ENCODE measurements around the gene IP6K3.

IP6K3 gene

DNA sequence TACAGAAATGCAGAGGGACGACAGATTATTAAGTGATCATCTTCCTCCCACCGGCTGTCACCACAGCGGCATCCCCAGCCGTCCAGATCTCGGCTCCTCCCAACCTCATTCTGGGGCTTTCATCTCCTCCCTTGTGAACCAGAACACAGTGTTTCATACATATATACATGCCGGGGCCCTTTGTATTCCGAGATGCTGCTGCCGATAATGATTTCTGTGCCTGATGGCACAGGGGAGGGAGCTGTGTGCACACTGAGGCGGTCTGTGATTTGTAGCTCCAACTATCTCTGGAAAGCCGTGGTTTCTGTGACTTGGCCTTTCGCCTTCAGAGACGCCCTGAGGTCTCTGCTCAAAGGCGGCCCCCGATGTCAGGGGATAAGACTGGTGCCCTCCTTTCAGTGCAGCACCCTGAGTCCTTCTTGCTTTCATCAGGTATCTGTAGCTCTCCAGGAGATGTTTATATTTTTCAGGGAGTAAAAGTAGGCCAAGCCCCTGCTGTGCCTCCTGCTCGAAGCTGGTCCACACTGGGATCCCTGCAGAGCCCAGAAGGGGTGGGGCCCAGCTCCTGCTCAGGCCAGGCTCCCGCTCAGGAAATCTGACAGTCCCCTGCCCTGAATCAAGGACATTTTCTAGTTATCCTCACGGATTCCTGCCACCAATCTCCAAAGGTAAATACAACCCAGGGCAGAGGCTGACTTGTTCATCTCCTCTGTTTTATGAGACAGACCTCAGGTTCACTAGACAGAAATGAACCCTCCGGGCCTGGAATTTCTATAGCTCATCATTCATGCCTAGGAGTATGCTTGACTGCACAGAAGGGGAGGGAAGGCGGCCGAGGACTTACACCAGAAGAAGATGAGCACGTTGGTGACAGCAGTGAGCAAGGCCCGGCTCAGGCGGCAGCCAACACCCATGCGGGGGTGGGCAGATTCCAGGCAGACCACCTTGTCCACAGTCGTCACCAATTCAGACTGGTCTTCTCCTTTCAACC is 31.0 kb upstream of the IP6K3 start:
- DNase-seq = no peak

DNA sequence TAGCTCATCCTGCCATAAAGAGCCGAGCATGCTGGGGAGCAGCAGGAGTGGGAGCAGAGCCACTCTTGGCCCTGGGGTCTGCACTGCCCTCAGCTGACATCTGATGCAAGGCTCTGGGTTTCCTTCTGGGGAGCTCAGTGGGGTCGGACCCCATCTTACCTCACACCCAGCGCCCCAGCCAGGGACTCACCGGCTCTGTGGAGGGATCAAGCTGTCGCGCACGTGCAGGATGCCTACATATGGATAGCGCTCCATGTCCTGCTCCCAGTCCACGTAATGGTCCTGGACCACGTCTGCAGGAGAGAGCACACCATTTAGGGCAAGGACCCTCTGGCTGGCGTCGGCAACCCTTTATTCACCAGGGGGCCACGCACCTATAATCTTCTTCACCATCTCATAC is 30.1 kb upstream of the IP6K3 start:
- no peak for DNase-seq

DNA sequence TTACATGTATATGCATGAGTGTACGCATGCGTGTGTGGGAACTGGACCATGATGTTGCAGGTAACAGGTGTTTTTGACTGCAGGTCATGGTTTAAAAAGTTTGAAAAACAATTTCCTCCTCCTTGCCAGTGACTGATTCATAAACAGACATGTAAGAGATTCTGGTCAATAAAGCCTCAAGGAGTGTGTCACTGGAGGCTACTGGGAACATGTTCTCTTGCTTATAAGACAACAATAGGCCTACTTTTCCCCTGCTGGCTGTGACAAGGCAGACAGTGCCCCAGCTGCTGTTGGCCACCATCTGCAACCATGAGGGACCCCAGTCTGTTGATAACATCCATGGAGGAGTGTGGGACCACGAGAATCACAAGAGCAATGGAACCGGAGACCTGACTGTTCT is 29.5 kb upstream of the IP6K3 start:
- DNase-seq = no peak

DNA sequence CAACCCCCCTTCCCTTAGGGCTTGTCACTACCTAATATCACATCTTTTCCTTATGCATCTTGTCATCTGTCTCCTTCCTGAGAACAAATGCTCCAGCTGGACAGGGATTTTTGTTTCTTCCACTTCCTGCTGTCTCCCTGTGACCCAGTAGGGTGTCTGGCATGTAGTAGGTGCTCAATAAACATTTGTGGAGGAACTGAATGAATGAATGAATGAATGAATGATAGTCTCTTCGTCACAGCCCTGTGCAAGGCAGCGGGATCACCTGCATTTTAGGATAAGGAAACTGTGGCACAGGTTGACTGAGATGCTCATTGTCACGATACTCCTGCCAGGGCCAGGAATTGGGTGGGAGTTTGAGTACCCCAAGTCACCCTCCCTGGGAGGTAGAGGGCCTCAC is 28.1 kb upstream of the IP6K3 start:
- DNase-seq = no peak

DNA sequence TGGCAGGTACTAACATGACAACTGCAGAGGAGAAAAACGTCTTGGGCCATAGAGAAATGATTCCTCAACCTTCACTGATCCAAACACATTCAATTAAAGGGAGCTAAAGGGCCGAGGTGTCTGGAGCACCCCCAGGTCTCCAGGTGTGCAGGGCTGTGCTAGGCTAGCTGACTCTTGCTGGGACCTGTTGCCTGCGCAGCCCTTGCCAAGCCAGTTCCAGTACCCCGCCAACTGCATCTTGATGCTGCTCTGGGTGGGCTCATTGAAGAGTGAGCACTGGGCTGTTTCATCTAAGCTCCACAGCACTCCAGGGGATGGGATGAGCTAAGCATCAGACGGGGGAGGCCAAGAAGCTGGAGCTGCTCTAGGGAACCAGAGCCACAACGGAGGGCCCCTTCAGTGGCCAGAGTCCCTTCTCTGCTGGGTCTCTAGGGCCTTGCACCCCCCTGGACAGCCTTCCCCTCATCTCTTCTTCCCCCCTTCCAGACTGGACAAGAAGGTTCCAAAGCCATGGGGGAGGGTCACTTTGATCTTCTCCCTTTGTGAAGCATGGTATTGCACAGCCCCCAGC is 26.3 kb upstream of the IP6K3 start:
- no peak for DNase-seq

DNA sequence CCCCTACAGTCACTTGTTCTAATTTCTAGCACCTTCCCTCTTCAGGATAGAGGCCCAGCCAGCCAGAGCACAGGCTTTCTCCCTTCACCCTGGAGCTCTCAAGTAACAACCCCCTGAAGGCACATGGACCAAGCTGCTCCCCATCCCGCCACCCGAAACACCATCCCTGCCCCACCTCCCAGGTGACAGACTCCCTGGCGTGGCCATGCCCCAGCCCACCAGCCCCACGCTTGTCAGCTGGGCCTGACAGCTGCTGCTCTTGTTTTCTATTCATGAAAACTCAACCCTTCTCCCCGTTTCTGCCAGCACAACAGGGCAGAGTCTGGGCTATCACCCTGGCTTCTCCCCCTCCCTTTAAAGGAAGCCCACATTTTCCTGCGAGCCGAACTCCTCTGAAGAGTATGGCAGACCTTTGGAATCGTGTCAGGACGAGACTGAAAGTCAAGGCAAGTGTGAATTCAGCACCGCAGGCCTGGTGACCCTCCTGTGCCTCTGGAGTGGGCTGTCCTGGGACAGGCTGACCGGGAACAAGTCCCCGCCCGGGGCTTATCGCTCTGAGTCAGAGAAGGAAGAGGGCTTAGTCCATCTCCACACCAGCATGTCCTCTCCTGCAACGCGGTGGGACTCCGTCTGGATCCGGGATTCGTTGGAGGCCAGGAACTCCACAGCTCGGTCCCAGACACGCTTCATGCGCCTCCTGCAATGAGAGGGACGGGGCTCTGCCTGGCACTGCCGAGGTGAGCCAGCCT is 25.6 kb upstream of the IP6K3 start:
- DNase-seq = no peak

DNA sequence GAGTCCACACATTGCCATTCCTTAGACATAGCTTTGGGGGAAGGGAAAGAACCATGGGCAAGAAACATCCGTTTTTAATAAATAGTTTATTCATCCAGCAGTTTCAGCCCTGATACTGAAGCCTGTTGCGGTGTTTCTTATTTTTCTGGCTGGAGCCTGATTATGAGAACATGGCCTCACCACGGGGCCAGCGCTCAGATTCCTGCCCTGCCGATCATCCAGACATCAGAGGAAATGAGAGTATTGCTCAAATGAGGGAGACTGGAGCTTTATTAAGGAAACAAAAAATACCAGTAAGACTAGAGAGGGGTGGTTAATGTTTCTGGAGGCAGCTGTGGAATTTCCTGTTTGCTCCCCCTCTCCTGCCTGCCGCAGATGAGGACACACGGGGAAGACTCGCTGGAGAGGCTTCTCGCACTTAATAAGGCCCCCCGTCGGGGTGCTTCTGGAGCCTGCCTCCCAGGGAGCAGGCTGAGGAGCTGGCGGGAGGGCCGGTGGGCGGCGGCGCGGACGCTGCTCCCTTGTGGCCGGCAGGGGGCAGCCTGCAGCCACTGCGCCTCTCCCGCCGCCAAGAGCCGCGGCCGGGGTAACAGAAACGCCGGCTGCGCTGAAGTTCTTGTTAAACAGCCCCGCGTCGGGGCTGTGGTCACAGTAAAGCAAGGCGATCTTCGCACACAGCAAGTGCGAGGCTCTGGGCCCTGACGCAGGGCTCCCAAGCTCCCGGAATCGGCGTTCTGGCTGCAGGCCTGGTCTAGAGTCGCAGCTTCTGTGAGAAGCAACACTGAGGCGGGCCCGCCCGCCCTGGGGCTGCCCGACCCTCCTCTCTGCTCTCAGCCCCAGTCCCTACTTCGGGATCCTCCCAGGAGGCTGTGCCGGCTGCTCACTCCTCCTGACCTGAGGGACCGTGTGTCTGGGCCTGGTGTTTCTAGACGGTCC is 24.7 kb upstream of the IP6K3 start:
- DNase-seq = peak; percentile 100

DNA sequence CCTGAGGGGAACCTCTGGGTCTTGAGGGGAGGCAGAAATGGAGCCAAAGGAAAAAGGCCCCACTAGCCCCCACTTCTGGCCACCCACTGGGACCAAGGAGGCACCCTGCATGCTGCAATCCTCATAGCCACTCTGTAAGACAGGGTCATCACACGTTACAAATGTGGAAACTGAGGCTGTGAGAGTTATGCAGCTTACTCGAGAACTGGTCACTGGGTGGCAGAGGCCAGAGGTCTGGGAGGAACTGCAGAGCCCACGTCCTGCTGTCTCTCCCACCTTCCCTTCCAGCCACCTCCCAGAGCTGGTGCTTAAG is 24.1 kb upstream of the IP6K3 start:
- DNase-seq = no peak

DNA sequence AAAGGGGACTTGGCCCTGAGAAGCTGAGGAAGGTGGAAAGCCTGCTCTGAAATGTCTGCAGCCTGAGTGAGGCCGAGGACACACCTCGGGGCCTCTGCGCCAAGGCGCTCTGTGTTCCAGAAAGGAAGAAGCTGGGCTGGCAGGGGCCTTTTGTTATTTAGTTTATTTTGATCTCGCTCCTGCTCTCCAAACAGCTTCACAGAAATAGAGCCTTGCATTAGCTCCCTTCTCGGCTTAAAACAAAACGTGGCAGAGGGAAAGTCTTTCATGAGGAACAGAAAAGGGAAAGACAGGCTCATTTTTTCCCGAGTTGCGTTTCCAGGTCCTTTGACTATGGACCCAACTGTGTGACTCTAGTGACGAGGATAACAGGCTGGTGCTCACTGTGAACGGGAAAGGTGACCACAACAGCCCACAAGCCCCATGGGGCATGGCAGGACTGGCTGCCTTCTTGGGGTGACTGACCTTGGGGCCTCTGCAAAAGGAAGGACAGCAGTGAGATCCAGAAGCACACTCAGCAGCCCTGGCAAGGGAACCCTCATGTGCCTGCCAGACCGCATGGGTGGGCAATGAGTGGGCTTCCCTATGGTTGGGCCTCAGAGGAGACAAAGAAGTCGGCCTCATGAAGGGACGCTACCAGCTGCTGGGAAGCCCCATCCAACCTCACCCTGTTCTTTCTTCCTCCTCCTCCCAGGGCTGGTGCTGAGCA is 23.6 kb upstream of the IP6K3 start:
- no peak for DNase-seq

DNA sequence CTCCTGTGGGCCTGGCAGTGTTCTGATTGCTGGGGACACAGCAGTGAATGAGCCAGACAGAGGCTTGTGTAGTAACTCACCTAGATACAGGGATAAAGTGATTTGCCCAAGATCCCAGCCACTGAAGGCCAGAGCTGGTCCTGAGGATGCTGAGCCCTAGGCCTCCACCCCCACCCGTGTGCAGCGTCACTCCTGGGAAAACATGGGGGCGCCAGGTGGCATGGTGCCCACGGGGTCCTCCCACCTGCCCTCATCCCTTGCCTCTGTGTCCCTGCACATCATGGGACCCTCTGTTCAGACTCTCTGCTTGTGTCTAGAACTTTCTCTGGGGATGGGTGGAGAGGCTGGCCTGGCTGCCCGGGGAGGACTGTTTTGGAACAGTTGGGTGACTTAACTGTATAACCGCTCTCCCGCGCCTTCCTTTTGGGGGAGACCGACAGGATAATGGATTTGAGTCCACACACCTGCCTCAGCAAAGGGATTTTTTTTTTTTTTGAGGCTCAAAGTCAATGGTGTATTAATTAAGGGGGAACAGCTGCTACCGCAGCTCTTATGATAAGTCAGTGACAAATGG is 22.6 kb upstream of the IP6K3 start:
- no peak for DNase-seq

DNA sequence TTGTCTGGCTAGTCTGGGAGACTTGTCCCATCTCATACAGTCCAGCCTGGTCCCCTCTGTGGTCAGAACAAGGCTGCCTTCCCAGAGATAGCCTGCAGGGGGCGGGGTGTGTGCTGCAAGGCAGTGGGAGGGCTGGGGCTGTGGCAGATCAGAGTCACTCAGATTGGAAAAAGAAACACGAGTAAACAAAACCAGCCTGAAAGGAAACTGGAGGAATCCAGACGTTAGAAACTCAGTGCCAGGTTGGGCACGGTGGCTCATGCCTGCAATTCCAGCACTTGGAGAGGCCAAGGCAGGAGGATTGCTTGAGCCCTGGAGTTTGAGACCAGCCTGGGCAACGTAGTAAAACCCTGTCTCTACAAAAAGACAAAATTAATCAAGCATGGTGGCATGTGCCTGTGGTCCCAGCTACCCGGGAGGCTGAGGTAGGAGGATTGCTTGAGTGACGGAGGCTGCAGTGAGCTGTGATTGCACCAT is 22.0 kb upstream of the IP6K3 start:
- DNase-seq = peak; percentile 76

DNA sequence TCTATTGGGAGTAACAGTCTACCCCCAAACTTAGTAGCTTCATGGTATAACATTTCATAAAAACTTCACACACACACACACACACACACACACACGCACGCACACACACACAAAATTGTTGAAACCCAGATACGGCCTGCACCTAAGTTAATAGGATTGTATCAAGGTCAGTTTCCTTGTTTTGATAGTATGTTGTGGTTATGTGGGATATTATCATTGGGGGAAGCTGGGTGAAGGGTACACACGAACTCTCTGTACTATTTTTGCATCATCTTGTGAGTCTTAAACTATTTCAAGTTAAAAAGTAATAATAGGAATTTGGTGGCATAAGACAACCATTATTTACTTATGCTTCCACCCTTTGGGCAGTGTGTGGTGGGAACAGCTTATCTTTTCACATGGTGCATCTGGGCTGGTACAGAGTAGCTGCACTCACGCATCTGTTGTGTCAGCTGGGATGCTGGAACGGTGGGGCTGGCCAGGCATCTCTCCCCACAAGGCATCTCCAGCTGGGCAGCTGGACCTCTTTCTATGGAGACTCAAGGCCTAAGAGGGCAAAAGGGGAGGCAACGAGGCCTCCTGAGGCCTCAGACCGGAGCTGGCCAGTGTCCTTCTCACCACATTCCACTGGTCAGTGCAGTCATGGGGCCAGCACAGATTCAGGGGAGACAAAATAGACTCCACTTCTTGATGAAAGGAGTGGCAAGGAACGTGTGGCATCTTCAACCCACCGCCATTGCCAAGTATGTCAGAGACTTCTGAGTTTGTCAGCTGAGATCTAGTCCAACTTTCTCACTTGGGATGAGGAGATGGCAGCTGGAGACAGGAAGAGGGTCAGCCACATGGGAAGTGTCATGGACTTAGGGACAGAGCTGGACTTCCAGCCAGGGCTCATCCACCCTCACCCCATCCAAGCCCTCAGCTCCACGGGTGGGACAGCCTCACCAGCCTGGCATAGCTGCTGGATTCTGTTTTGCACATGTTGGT is 20.5 kb upstream of the IP6K3 start:
- DNase-seq = no peak

DNA sequence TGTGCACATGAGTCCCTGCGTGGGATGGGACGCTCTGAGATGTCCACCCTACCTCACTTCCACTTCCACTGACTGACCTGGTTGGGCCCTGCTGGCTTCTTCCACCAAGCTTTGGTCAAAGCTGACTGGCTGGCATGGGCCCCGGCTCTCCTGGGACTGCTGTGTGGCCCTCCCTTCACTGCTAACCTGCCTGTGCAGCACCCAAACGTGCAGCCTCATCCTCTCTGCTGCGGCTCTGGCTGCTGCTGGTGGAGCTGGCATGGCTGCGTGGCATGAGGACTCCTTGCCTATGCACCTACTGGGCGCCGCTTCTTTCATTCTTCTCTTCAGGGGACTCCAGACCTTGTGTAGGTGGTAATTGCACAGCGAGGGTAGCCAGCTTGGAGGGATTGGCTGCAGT is 18.7 kb upstream of the IP6K3 start:
- DNase-seq = no peak

DNA sequence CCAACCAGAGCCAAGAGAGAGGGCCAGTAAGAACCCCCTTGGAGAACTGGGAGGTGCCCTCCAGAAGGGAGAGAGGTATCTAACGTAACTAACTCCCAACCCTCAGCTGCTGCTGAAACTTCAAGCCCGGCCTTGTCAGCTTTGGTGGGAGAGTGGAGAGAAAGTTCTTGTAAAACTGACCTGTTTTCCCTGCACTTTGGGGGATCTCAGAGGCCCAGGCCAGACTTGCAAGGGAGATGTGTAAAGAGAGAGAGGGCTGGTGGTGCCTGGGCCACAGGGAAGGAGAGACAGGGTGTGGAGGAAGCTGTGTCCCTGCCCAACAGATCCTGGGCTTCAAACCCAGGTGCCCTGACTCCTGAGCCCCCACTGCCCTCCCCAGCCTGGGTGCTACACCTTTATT is 17.3 kb upstream of the IP6K3 start:
- DNase-seq = no peak

DNA sequence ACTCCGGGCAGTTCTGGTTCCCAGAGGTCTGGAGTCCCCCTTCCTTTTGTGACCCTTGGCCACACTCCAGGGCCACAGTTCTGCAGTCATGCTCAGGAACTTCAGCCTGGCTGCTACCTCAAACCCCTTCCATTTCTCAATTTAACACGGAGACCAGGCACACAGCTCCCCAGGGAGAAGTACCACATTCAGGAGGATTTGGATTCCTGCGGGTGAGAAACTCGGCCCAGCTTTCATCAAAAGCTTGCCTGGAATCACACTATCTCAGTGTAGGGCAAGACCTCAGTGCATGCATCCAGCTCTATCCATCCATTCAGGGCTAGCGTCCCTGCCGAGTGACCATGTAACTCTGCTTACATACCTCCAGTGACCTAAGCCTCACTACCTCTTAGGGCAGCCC is 16.8 kb upstream of the IP6K3 start:
- peak; percentile 14 for DNase-seq

DNA sequence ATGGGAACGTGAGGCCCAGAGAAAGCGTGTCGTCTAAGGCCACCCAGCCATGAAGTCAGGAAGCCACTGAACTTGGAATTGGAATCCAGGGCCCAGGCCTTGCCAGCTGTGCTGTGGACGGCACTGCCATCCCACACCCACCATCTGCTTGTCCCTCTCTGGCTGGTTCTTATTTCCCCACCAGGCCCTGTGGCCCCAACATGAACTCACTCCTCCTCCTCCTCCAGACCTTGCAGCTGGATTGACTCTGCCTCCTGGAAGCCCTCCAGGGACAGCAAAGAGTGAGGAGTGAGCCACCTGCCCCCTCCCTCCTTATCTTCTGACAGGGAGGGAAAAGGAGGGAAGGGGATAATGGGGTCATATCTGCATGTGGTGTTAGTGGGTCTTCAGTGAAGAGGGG is 16.0 kb upstream of the IP6K3 start:
- peak; percentile 18 for DNase-seq

DNA sequence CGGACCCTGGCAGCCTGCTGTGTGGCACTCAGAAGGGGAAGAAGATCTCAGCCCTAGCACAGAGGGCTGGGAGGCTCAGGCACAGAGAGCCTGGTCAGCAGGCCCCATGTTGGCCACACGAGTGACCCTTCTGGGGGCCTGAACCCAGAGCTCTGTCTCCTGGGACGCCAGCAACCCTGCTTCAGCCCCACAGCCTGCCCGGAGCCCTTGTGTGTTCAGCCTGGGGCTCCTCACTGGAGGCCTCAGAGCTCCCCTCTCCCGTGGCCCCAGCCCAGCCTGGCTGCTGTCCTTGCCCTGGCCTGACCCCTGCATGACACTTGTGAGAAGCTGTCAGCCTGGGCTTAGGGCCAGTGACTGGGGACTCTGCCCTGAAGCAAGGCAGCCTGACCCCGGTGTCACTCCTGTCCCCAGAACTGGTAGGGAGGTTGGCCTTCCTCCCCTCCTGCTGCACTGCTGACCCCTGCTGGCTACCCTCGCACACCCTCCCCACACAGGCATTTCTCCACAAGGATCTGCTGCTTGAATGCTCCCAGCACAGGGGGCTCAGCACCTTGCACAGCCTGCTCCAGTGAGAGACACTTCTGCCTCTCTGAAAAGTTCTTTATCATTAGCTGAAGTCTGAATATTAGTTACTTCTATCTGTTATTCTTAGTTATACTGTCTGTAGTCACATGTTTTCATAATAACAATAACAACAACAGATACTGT is 15.4 kb upstream of the IP6K3 start:
- peak; percentile 29 for DNase-seq

DNA sequence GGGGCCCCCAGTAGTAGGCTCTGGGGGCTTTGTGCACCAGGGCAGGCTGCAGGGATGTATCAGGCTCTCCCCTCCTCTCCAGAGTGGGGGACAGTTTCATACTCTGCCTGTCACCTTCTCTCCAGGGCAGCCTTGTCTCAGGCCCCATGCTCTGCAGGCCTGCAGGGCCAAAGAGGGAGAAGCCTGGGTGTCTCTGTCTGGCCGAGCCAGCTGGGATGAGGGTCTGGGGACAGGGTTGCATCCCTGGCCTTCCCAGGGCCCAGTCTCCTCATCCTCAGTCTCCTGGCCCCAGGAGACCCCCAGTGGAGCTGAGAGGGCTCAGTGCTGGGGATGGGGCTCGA is 14.8 kb upstream of the IP6K3 start:
- DNase-seq = no peak

DNA sequence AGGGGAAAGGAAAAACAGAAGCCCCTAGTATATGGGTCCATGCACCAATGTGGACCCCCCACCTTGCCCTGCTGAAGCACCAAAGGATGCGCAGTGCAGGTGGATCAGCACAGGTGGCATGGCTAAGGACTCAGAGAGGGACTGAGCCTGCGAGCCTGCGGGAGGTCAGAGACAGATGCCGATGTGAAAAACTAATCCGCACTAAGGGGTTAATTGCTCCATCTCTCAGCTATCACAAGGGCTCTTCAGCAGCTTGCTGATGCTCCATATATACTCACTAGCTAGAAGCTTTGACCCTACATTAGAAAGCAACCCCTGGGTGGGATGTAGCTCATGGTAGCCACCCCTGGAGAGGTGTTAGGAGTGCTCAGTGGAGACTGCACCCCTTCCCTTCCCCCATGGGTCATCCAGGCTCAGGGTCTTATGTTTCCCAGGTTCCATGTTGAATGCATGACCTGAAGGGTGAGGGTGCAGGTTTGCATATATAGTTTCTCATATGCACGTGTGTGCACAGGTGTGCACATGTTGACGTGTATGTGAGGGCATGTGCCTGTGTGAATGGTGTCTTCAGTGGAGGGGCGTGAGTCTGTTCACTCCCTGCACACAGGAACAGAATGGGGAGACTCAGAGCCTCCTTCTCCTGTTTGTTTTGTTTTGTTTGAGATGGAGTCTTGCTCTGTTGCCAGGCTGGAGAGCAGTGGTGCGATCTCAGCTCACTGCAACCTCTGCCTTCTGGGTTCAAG is 13.4 kb upstream of the IP6K3 start:
- no peak for DNase-seq
